Measurements from ENCODE around the gene SMIM35.

The SMIM35 gene

GRCh38 chr11:118002541-118003423 is 84.0 kb downstream of the SMIM35 start:
- no peak overlapping the region for H3K9ac ChIP-seq (ENCODE audit: low read depth, low read length)
- H3K27ac ChIP-seq (ENCODE audit: low read length): no peak overlapping the region
- peaks cover 9% of the 10 kb centered on the region for H3K4me1 ChIP-seq (ENCODE audit: insufficient read depth, low read length)
- peaks cover 4% of the 10 kb centered on the region; the same call in 1 of the 2 replicates for H3K27me3 ChIP-seq (ENCODE audit: insufficient read depth, low read length)
- H3K36me3 ChIP-seq (ENCODE audit: insufficient read depth, low read depth, low read length): no peaks in the 10 kb centered on the region
- no peaks in the 10 kb centered on the region for H3K9me3 ChIP-seq (ENCODE audit: insufficient read depth, low read depth, low read length)
- H3K4me3 ChIP-seq (ENCODE audit: low read length): no peak overlapping the region

- Histone ChIP-seq H3K4me3 (ENCODE audit: low read length) (no peak overlapping the region), H3K9ac (ENCODE audit: low read depth, low read length) (no peak overlapping the region), H3K36me3 (ENCODE audit: insufficient read depth, low read depth, low read length) (no peaks in the 10 kb centered on the region), H3K9me3 (ENCODE audit: insufficient read depth, low read depth, low read length) (no peaks in the 10 kb centered on the region), H3K27ac (ENCODE audit: low read length) (no peak overlapping the region), H3K4me1 (ENCODE audit: insufficient read depth, low read length) (peaks cover 9% of the 10 kb centered on the region), H3K27me3 (ENCODE audit: insufficient read depth, low read length) (peaks cover 4% of the 10 kb centered on the region; the same call in 1 of the 2 replicates)
These were observed 84.7 kb downstream of the SMIM35 start for GRCh38 chr11:118002010-118002540.

- Histone ChIP-seq H3K9ac (ENCODE audit: low read depth, low read length) (no peak overlapping the region), H3K4me3 (ENCODE audit: low read length) (no peak overlapping the region), H3K9me3 (ENCODE audit: insufficient read depth, low read depth, low read length) (no peaks in the 10 kb centered on the region), H3K27ac (ENCODE audit: low read length) (no peak overlapping the region), H3K27me3 (ENCODE audit: insufficient read depth, low read length) (peaks cover 4% of the 10 kb centered on the region; the same call in 1 of the 2 replicates), H3K4me1 (ENCODE audit: insufficient read depth, low read length) (peaks cover 9% of the 10 kb centered on the region), H3K36me3 (ENCODE audit: insufficient read depth, low read depth, low read length) (no peaks in the 10 kb centered on the region)
These were observed 85.2 kb downstream of the SMIM35 start for GRCh38 chr11:118001494-118001971.

GRCh38 chr11:118000850-118001228 is 85.9 kb downstream of the SMIM35 start:
- no peak overlapping the region for H3K27ac ChIP-seq (ENCODE audit: low read length)
- peaks cover 4% of the 10 kb centered on the region; the same call in 1 of the 2 replicates for H3K27me3 ChIP-seq (ENCODE audit: insufficient read depth, low read length)
- no peaks in the 10 kb centered on the region for H3K9me3 ChIP-seq (ENCODE audit: insufficient read depth, low read depth, low read length)
- no peak overlapping the region for H3K4me3 ChIP-seq (ENCODE audit: low read length)
- H3K9ac ChIP-seq (ENCODE audit: low read depth, low read length): no peak overlapping the region
- no peaks in the 10 kb centered on the region for H3K36me3 ChIP-seq (ENCODE audit: insufficient read depth, low read depth, low read length)
- H3K4me1 ChIP-seq (ENCODE audit: insufficient read depth, low read length): peaks cover 9% of the 10 kb centered on the region

- peaks cover 9% of the 10 kb centered on the region for H3K4me1 ChIP-seq (ENCODE audit: insufficient read depth, low read length)
- H3K9me3 ChIP-seq (ENCODE audit: insufficient read depth, low read depth, low read length): no peaks in the 10 kb centered on the region
- no peak overlapping the region for H3K27ac ChIP-seq (ENCODE audit: low read length)
- H3K4me3 ChIP-seq (ENCODE audit: low read length): no peak overlapping the region
- no peaks in the 10 kb centered on the region for H3K36me3 ChIP-seq (ENCODE audit: insufficient read depth, low read depth, low read length)
- H3K27me3 ChIP-seq (ENCODE audit: insufficient read depth, low read length): no peaks in the 10 kb centered on the region
- no peak overlapping the region for H3K9ac ChIP-seq (ENCODE audit: low read depth, low read length)
These were observed 86.5 kb downstream of the SMIM35 start for GRCh38 chr11:118000067-118000849.

GRCh38 chr11:117999354-117999993 is 87.3 kb downstream of the SMIM35 start:
- no peak overlapping the region for H3K4me3 ChIP-seq (ENCODE audit: low read length)
- no peak overlapping the region for H3K27ac ChIP-seq (ENCODE audit: low read length)
- H3K9me3 ChIP-seq (ENCODE audit: insufficient read depth, low read depth, low read length): no peaks in the 10 kb centered on the region
- H3K9ac ChIP-seq (ENCODE audit: low read depth, low read length): no peak overlapping the region
- no peaks in the 10 kb centered on the region for H3K36me3 ChIP-seq (ENCODE audit: insufficient read depth, low read depth, low read length)
- peaks cover 9% of the 10 kb centered on the region for H3K4me1 ChIP-seq (ENCODE audit: insufficient read depth, low read length)
- no peaks in the 10 kb centered on the region for H3K27me3 ChIP-seq (ENCODE audit: insufficient read depth, low read length)

GRCh38 chr11:117998664-117999353 is 88.0 kb downstream of the SMIM35 start:
- Histone ChIP-seq H3K9me3 (ENCODE audit: insufficient read depth, low read depth, low read length) (no peaks in the 10 kb centered on the region), H3K27ac (ENCODE audit: low read length) (no peak overlapping the region), H3K4me1 (ENCODE audit: insufficient read depth, low read length) (peaks cover 9% of the 10 kb centered on the region), H3K4me3 (ENCODE audit: low read length) (no peak overlapping the region), H3K9ac (ENCODE audit: low read depth, low read length) (no peak overlapping the region), H3K36me3 (ENCODE audit: insufficient read depth, low read depth, low read length) (no peaks in the 10 kb centered on the region), H3K27me3 (ENCODE audit: insufficient read depth, low read length) (no peaks in the 10 kb centered on the region)

- Histone ChIP-seq H3K27ac (ENCODE audit: low read length) (no peak overlapping the region), H3K4me1 (ENCODE audit: insufficient read depth, low read length) (peaks cover 8% of the 10 kb centered on the region), H3K4me3 (ENCODE audit: low read length) (no peak overlapping the region), H3K36me3 (ENCODE audit: insufficient read depth, low read depth, low read length) (no peaks in the 10 kb centered on the region), H3K9me3 (ENCODE audit: insufficient read depth, low read depth, low read length) (no peaks in the 10 kb centered on the region), H3K9ac (ENCODE audit: low read depth, low read length) (no peak overlapping the region), H3K27me3 (ENCODE audit: insufficient read depth, low read length) (no peaks in the 10 kb centered on the region)
These were observed 88.8 kb downstream of the SMIM35 start for GRCh38 chr11:117997823-117998579.

GRCh38 chr11:117997406-117997805 is 89.4 kb downstream of the SMIM35 start:
- H3K36me3 ChIP-seq (ENCODE audit: insufficient read depth, low read depth, low read length): no peaks in the 10 kb centered on the region
- no peaks in the 10 kb centered on the region for H3K9me3 ChIP-seq (ENCODE audit: insufficient read depth, low read depth, low read length)
- no peak overlapping the region for H3K9ac ChIP-seq (ENCODE audit: low read depth, low read length)
- H3K27me3 ChIP-seq (ENCODE audit: insufficient read depth, low read length): no peaks in the 10 kb centered on the region
- no peak overlapping the region for H3K27ac ChIP-seq (ENCODE audit: low read length)
- no peak overlapping the region for H3K4me3 ChIP-seq (ENCODE audit: low read length)
- H3K4me1 ChIP-seq (ENCODE audit: insufficient read depth, low read length): 0 out of 2 replicates have a peak, but pooled peaks cover 3% of the 10 kb centered on the region

- Histone ChIP-seq H3K36me3 (ENCODE audit: insufficient read depth, low read depth, low read length) (no peaks in the 10 kb centered on the region), H3K4me1 (ENCODE audit: insufficient read depth, low read length) (no peaks in the 10 kb centered on the region), H3K9ac (ENCODE audit: low read depth, low read length) (no peak overlapping the region), H3K4me3 (ENCODE audit: low read length) (no peak overlapping the region), H3K9me3 (ENCODE audit: insufficient read depth, low read depth, low read length) (no peaks in the 10 kb centered on the region), H3K27ac (ENCODE audit: low read length) (no peak overlapping the region), H3K27me3 (ENCODE audit: insufficient read depth, low read length) (no peaks in the 10 kb centered on the region)
These were observed 90.7 kb downstream of the SMIM35 start for GRCh38 chr11:117996058-117996457.
